Stimulated activated CD8-positive, alpha-beta memory T cell treated with anti-CD3 and anti-CD28 coated beads, Interleukin-7, amount 100 ng/mL, for 1 hour (primary cell): ENCODE measurements around the gene GAP43.

ENCODE experiments used
- DNase-seq, 2 donors: peaks; one replicate each; pipeline ENCODE4 v3.0.0-alpha.2; 2020; ENCODE audit warnings: low read depth in 2 of 2

GAP43 gene

GRCh38 chr3:115662356-115662755, 39.0 kb downstream of the GAP43 start:
- no peak for DNase-seq

GRCh38 chr3:115663414-115663813, 40.1 kb downstream of the GAP43 start:
- no peak for DNase-seq

- DNase-seq, result no peak
These were observed 42.8 kb downstream of the GAP43 start for GRCh38 chr3:115666081-115666480.

- DNase-seq, result no peak
These were observed 43.8 kb downstream of the GAP43 start for GRCh38 chr3:115666920-115667737.

GRCh38 chr3:115667738-115668065, 44.4 kb downstream of the GAP43 start:
- no peak for DNase-seq

- DNase-seq, result no peak
These were observed 47.6 kb downstream of the GAP43 start for GRCh38 chr3:115670911-115671310.

GRCh38 chr3:115671761-115672455, 48.6 kb downstream of the GAP43 start:
- no peak for DNase-seq

- DNase-seq, result no peak
These were observed 50.6 kb downstream of the GAP43 start for GRCh38 chr3:115673881-115674280.

- no peak for DNase-seq
These were observed 53.0 kb downstream of the GAP43 start for GRCh38 chr3:115676336-115676735.

GRCh38 chr3:115680803-115681345, 57.6 kb downstream of the GAP43 start:
- DNase-seq, result no peak

GRCh38 chr3:115681736-115682135, 58.4 kb downstream of the GAP43 start:
- DNase-seq, result no peak

- no peak for DNase-seq
These were observed 60.0 kb downstream of the GAP43 start for GRCh38 chr3:115683305-115683704.

GRCh38 chr3:115683773-115684172, 60.5 kb downstream of the GAP43 start:
- no peak for DNase-seq

GRCh38 chr3:115685097-115685496, 61.8 kb downstream of the GAP43 start:
- DNase-seq, result no peak

GRCh38 chr3:115687721-115688120, 64.4 kb downstream of the GAP43 start:
- no peak for DNase-seq

- DNase-seq, result no peak
These were observed 65.1 kb downstream of the GAP43 start for GRCh38 chr3:115688418-115688817.

GRCh38 chr3:115689928-115690327, 66.6 kb downstream of the GAP43 start:
- DNase-seq, result no peak

- DNase-seq, result no peak
These were observed 68.7 kb downstream of the GAP43 start for GRCh38 chr3:115691964-115692363.

GRCh38 chr3:115692887-115693524, 69.7 kb downstream of the GAP43 start:
- peak; percentile 25 to 32 for DNase-seq

GRCh38 chr3:115693868-115694267, 70.6 kb downstream of the GAP43 start:
- no peak for DNase-seq

GRCh38 chr3:115695090-115695489, 71.8 kb downstream of the GAP43 start:
- DNase-seq, result no peak

GRCh38 chr3:115697263-115698053, 74.1 kb downstream of the GAP43 start:
- no peak for DNase-seq
